HL-60 (cell line): ENCODE data around the gene CER1.

Source experiments
- DNase-seq, 2 experiments: peaks; one replicate each; pipeline ENCODE4 v3.0.0-alpha.2; 2010 to 2020; ENCODE audit warnings: low read depth in 1 of 2, low spot score in 1 of 2
- H3K27ac ChIP-seq: fragments of 250-450 bp; sonication (Bioruptor Pico); replicated peaks from 2 replicates; pipeline ENCODE4 v1.5.1; 2020; ENCODE audit warnings: mild to moderate bottlenecking, moderate library complexity
- H3K27me3 ChIP-seq: fragments of 250-450 bp; sonication (Bioruptor Pico); 2 replicates; pipeline ENCODE4 v1.5.1; 2021; ENCODE audit warnings: mild to moderate bottlenecking, moderate library complexity; ENCODE audit not compliant: insufficient read depth, poor library complexity, severe bottlenecking
- H3K4me3 ChIP-seq: replicated peaks from 2 replicates; pipeline ENCODE4 v1.5.1; 2011; ENCODE audit warnings: mild to moderate bottlenecking, control low read depth, low read length; ENCODE audit not compliant: insufficient read depth
- GABPA ChIP-seq: IDR thresholded peaks from 2 replicates; pipeline ENCODE4 v1.6.1; 2012; ENCODE audit warnings: low read depth
- POLR2AphosphoS5 ChIP-seq: IDR thresholded peaks from 2 replicates; pipeline ENCODE4 v1.6.1; 2012; ENCODE audit warnings: low read depth
- SPI1 ChIP-seq: IDR thresholded peaks from 2 replicates; pipeline ENCODE4 v1.6.1; 2012; ENCODE audit warnings: low read depth, mild to moderate bottlenecking, borderline replicate concordance
- TF ChIP-seq, protein P1 (sequence below): IDR thresholded peaks from 2 replicates; pipeline ENCODE4 v1.6.1; 2012; ENCODE audit warnings: low read depth; ENCODE audit not compliant: insufficient replicate concordance
- TF ChIP-seq, protein P2 (sequence below): IDR thresholded peaks from one replicate; pipeline ENCODE4 v1.5.1; 2011; ENCODE audit warnings: low read length, control low read depth, inconsistent platforms; ENCODE audit not compliant: insufficient read depth

CER1 gene

DNA sequence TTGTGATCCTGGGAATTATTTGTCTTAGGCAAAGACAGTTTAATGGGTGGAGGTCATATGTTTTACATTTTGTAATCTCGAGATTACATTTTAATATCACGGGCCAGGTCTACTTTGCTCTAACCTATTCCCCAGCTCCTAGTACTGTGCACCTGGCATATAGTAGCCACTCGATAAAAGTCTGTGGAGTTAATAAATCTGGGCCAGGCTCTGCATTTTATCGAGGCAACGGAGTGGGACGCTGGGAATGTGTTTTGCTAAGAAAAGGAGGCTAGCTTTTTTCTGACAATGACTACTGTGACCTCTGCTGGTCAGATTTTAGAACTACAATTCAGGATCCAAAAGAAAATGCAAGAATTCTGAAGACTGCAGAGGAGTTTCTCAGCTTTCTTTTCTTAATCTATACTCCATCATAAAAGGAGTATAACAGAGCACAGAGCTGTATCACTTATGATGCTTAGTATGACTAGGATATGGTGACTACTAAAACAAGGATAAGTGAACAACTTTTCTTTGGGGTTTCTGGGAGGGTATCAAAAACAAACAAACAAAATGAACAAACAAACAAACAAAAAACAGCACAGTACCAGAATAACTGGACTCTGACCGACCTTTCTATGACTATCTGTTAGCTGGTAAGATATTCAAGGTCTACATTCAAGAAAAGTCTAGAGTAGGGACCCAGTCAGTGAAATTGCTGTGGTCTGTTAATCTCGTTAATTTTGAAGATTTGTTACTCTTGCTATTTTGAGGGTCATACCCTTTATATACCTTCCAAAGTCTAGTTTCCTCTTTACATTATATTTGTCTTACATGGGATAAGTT, 46.1 kb upstream of the CER1 start:
- Histone ChIP-seq H3K27ac (no peak overlapping the region), H3K4me3 (no peak overlapping the region), H3K27me3 (no peaks in the 10 kb centered on the region)
- DNase-seq: no peak
- TF ChIP-seq GABPA (no peak), POLR2AphosphoS5 (no peak), SPI1 (no peak)
- TF ChIP-seq, protein P1, sequence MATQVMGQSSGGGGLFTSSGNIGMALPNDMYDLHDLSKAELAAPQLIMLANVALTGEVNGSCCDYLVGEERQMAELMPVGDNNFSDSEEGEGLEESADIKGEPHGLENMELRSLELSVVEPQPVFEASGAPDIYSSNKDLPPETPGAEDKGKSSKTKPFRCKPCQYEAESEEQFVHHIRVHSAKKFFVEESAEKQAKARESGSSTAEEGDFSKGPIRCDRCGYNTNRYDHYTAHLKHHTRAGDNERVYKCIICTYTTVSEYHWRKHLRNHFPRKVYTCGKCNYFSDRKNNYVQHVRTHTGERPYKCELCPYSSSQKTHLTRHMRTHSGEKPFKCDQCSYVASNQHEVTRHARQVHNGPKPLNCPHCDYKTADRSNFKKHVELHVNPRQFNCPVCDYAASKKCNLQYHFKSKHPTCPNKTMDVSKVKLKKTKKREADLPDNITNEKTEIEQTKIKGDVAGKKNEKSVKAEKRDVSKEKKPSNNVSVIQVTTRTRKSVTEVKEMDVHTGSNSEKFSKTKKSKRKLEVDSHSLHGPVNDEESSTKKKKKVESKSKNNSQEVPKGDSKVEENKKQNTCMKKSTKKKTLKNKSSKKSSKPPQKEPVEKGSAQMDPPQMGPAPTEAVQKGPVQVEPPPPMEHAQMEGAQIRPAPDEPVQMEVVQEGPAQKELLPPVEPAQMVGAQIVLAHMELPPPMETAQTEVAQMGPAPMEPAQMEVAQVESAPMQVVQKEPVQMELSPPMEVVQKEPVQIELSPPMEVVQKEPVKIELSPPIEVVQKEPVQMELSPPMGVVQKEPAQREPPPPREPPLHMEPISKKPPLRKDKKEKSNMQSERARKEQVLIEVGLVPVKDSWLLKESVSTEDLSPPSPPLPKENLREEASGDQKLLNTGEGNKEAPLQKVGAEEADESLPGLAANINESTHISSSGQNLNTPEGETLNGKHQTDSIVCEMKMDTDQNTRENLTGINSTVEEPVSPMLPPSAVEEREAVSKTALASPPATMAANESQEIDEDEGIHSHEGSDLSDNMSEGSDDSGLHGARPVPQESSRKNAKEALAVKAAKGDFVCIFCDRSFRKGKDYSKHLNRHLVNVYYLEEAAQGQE: no peak
- TF ChIP-seq, protein P2, sequence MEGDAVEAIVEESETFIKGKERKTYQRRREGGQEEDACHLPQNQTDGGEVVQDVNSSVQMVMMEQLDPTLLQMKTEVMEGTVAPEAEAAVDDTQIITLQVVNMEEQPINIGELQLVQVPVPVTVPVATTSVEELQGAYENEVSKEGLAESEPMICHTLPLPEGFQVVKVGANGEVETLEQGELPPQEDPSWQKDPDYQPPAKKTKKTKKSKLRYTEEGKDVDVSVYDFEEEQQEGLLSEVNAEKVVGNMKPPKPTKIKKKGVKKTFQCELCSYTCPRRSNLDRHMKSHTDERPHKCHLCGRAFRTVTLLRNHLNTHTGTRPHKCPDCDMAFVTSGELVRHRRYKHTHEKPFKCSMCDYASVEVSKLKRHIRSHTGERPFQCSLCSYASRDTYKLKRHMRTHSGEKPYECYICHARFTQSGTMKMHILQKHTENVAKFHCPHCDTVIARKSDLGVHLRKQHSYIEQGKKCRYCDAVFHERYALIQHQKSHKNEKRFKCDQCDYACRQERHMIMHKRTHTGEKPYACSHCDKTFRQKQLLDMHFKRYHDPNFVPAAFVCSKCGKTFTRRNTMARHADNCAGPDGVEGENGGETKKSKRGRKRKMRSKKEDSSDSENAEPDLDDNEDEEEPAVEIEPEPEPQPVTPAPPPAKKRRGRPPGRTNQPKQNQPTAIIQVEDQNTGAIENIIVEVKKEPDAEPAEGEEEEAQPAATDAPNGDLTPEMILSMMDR: no peak

DNA sequence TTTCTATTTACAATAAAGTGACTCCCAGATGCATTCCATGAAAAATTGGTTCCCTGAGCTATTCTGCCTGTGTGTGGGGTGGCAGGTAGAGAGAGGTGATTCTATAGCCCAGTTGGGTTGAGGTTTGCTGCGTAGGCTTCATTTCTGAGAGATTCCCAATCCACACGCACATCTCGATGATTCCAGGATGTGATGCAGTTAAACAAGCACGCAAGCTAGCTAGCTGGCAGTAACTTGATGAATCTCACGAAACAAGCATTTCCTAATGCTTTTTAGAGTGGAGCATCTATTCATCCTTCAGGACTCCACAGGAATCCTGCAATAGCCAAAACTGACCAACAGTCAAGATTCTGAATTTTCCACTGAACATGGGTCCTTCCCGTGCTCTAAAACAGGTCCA, 43.8 kb upstream of the CER1 start:
- DNase-seq: no peak
- H3K27me3 ChIP-seq: no peaks in the 10 kb centered on the region
- TF ChIP-seq, protein P1: no peak
- TF ChIP-seq GABPA (no peak), SPI1 (no peak), POLR2AphosphoS5 (no peak)
- TF ChIP-seq, protein P2: no peak

DNA sequence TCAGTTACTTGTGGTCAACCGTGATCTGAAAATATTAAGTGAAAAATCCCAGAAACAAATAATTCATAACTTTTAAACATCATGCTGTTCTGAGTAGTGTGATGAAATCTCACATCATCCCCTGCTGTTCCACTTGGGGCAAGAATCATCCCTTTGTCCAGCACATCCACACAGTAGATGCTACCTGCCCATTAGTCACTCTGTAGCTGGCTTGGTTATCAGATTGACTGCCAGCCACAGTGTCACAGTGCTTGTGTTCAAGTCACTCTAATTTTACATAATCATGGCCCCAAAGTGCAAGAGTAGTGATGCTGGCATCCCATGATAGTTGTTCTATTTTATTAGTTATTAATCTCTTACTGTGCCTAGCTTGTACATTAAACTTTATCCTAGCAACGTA, 39.1 kb upstream of the CER1 start:
- Histone ChIP-seq H3K27ac (no peak overlapping the region), H3K4me3 (no peak overlapping the region), H3K27me3 (no peaks in the 10 kb centered on the region)
- TF ChIP-seq POLR2AphosphoS5: no peak
- TF ChIP-seq, protein P2: no peak
- no peak for TF ChIP-seq SPI1
- TF ChIP-seq GABPA: no peak
- TF ChIP-seq, protein P1: no peak
- DNase-seq: no peak

More for the DNA sequence above, 43.8 kb upstream of the CER1 start:
- H3K4me3 ChIP-seq: no peak overlapping the region
- no peak overlapping the region for H3K27ac ChIP-seq
